ENCODE results near the gene JOSD1.

The JOSD1 gene

GRCh38 chr22:38681582-38682335 is 19.0 kb downstream of the JOSD1 start, which contains the start of gene TOMM22:
TSS of gene TOMM22 (plus strand) at chr22:38681957. CDS start at chr22:38681979, 22 bp downstream.
- peaks cover 39% of the 10 kb centered on the region for H3K79me2 ChIP-seq (ENCODE audit: insufficient read depth, low read length)
- H2AFZ ChIP-seq (ENCODE audit: low read depth, low read length): peak within 1 kb of the TSS; percentile 99

GRCh38 chr22:38675833-38676232 is 24.9 kb downstream of the JOSD1 start:
- Histone ChIP-seq H2AFZ (ENCODE audit: low read depth, low read length) (no peak overlapping the region), H3K27me3 (ENCODE audit: insufficient read depth, low read length, poor library complexity) (no peaks in the 10 kb centered on the region), H4K20me1 (ENCODE audit: insufficient read depth, low read length) (0 out of 2 replicates have a peak, but pooled peaks cover 4% of the 10 kb centered on the region), H3K4me3 (ENCODE audit: low read depth in 1 of 2, low read length in 2 of 2) (no peak overlapping the region), H3K27ac (ENCODE audit: low read length) (no peak overlapping the region), H3K4me2 (ENCODE audit: insufficient read depth, low read length) (no peak overlapping the region), H3K36me3 (ENCODE audit: insufficient read depth, low read length) (peaks cover 24% of the 10 kb centered on the region), H3K79me2 (ENCODE audit: insufficient read depth, low read length) (0 out of 2 replicates have a peak, but pooled peaks cover 5% of the 10 kb centered on the region), H3K4me1 (ENCODE audit: insufficient read depth, low read length) (peaks cover 7% of the 10 kb centered on the region), H3K9ac (ENCODE audit: low read depth, low read length) (no peak overlapping the region), H3K9me3 (ENCODE audit: insufficient read depth, low read length, severe bottlenecking) (no peaks in the 10 kb centered on the region)
- ATAC-seq (ENCODE audit: insufficient read depth, low read depth) (no peak), DNase-seq (no peak)
- TF ChIP-seq EZH2 (IDR thresholded peaks at IDR 0.05; ENCODE audit: borderline replicate concordance, low read depth, low read length, severe bottlenecking): no peak
- TF ChIP-seq, protein P1, sequence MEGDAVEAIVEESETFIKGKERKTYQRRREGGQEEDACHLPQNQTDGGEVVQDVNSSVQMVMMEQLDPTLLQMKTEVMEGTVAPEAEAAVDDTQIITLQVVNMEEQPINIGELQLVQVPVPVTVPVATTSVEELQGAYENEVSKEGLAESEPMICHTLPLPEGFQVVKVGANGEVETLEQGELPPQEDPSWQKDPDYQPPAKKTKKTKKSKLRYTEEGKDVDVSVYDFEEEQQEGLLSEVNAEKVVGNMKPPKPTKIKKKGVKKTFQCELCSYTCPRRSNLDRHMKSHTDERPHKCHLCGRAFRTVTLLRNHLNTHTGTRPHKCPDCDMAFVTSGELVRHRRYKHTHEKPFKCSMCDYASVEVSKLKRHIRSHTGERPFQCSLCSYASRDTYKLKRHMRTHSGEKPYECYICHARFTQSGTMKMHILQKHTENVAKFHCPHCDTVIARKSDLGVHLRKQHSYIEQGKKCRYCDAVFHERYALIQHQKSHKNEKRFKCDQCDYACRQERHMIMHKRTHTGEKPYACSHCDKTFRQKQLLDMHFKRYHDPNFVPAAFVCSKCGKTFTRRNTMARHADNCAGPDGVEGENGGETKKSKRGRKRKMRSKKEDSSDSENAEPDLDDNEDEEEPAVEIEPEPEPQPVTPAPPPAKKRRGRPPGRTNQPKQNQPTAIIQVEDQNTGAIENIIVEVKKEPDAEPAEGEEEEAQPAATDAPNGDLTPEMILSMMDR (IDR thresholded peaks at IDR 0.05; ENCODE audit: borderline replicate concordance, extremely low read depth, low read length, poor library complexity, severe bottlenecking): no peak

More at GRCh38 chr22:38681582-38682335, 19.0 kb downstream of the JOSD1 start, which contains the start of gene TOMM22:
- Histone ChIP-seq H3K27ac (ENCODE audit: low read length) (peak within 1 kb of the TSS; percentile 95), H3K4me3 (ENCODE audit: low read depth in 1 of 2, low read length in 2 of 2) (peak within 1 kb of the TSS; percentile 99), H3K4me2 (ENCODE audit: insufficient read depth, low read length) (peak within 1 kb of the TSS; percentile 97), H3K9me3 (ENCODE audit: insufficient read depth, low read length, severe bottlenecking) (no peaks in the 10 kb centered on the region), H3K27me3 (ENCODE audit: insufficient read depth, low read length, poor library complexity) (no peaks in the 10 kb centered on the region), H3K36me3 (ENCODE audit: insufficient read depth, low read length) (peaks cover 47% of the 10 kb centered on the region), H3K4me1 (ENCODE audit: insufficient read depth, low read length) (peaks cover 29% of the 10 kb centered on the region), H3K9ac (ENCODE audit: low read depth, low read length) (peak within 1 kb of the TSS; percentile 89), H4K20me1 (ENCODE audit: insufficient read depth, low read length) (peaks cover 10% of the 10 kb centered on the region)
- no peak for TF ChIP-seq EZH2 (IDR thresholded peaks at IDR 0.05; ENCODE audit: borderline replicate concordance, low read depth, low read length, severe bottlenecking)
- TF ChIP-seq, protein P1 (IDR thresholded peaks at IDR 0.05; ENCODE audit: borderline replicate concordance, extremely low read depth, low read length, poor library complexity, severe bottlenecking): peak; percentile 85
- ATAC-seq (ENCODE audit: insufficient read depth, low read depth) (peak; percentile 98), DNase-seq (peak; percentile 87)

DNA sequence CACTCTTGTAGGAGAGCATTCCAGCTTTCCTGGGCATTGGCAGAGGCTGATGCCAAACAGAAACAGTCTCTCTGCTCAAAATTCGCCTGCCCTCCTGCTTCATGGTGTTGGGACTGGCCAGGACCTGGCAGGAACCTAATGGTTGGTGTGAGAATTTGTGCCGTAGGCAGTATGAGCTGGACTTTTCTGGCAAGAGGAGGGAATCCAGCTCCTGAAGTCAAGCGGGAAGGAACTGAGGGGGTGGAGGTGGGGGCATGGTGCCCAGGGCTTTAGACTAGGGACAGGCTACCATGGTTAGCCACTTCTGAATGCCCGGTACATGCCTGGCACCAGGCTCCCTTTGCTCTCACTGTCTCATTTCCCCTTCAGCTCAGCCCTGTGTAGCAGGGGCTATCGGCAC is 25.9 kb downstream of the JOSD1 start:
- Histone ChIP-seq H3K4me2 (ENCODE audit: insufficient read depth, low read length) (no peak overlapping the region), H3K4me1 (ENCODE audit: insufficient read depth, low read length) (no peaks in the 10 kb centered on the region), H3K36me3 (ENCODE audit: insufficient read depth, low read length) (peaks cover 26% of the 10 kb centered on the region), H2AFZ (ENCODE audit: low read depth, low read length) (no peak overlapping the region), H3K4me3 (ENCODE audit: low read depth in 1 of 2, low read length in 2 of 2) (no peak overlapping the region), H3K79me2 (ENCODE audit: insufficient read depth, low read length) (no peaks in the 10 kb centered on the region), H3K27me3 (ENCODE audit: insufficient read depth, low read length, poor library complexity) (no peaks in the 10 kb centered on the region), H3K27ac (ENCODE audit: low read length) (no peak overlapping the region), H3K9me3 (ENCODE audit: insufficient read depth, low read length, severe bottlenecking) (no peaks in the 10 kb centered on the region), H4K20me1 (ENCODE audit: insufficient read depth, low read length) (0 out of 2 replicates have a peak, but pooled peaks cover 4% of the 10 kb centered on the region), H3K9ac (ENCODE audit: low read depth, low read length) (no peak overlapping the region)
- DNase-seq (no peak), ATAC-seq (ENCODE audit: insufficient read depth, low read depth) (no peak)
- TF ChIP-seq, protein P1 (IDR thresholded peaks at IDR 0.05; ENCODE audit: borderline replicate concordance, extremely low read depth, low read length, poor library complexity, severe bottlenecking): no peak
- TF ChIP-seq EZH2 (IDR thresholded peaks at IDR 0.05; ENCODE audit: borderline replicate concordance, low read depth, low read length, severe bottlenecking): no peak

Measured in DND-41 (cell line).